BE2C (cell line): ENCODE data around the gene CCDC28A.

Experiments used
- DNase-seq: peaks from one replicate; pipeline ENCODE4 v3.0.0-alpha.2; 2020
- H3K27me3 ChIP-seq: fragments of 250-450 bp; sonication (Bioruptor Pico); 2 replicates; pipeline ENCODE4 v1.5.1; 2020; ENCODE audit warnings: mild to moderate bottlenecking
- H3K36me3 ChIP-seq: fragments of 250-450 bp; sonication (Bioruptor Pico); 2 replicates; pipeline ENCODE4 v1.5.1; 2020; ENCODE audit warnings: mild to moderate bottlenecking
- H3K4me1 ChIP-seq: fragments of 250-450 bp; sonication (Bioruptor Pico); 2 replicates; pipeline ENCODE4 v1.5.1; 2020
- H3K4me3 ChIP-seq: 2 replicates; pipeline ENCODE4 v1.5.1; 2011; ENCODE audit warnings: low read depth, low read length
- H3K9me3 ChIP-seq: fragments of 250-450 bp; sonication (Bioruptor Pico); 2 replicates; pipeline ENCODE4 v1.5.1; 2020
- CTCF ChIP-seq: IDR thresholded peaks from 2 replicates; pipeline ENCODE4 v1.5.1; 2012; ENCODE audit warnings: mild to moderate bottlenecking, low read depth, low read length

Gene CCDC28A

GRCh38 chr6:138785079-138785478 is 11.5 kb downstream of the CCDC28A start:
- TF ChIP-seq CTCF: no peak
- Histone ChIP-seq H3K27me3 (no peaks in the 10 kb centered on the region), H3K9me3 (no peaks in the 10 kb centered on the region), H3K4me1 (no peaks in the 10 kb centered on the region), H3K4me3 (no peak overlapping the region), H3K36me3 (no peaks in the 10 kb centered on the region)
- no peak for DNase-seq

- Histone ChIP-seq H3K36me3 (no peaks in the 10 kb centered on the region), H3K4me1 (no peaks in the 10 kb centered on the region), H3K9me3 (no peaks in the 10 kb centered on the region), H3K27me3 (no peaks in the 10 kb centered on the region), H3K4me3 (no peak overlapping the region)
- no peak for TF ChIP-seq CTCF
- no peak for DNase-seq
These were observed 12.4 kb downstream of the CCDC28A start for GRCh38 chr6:138785980-138786379.

- H3K9me3 ChIP-seq: no peaks in the 10 kb centered on the region
- TF ChIP-seq CTCF: no peak
- H3K4me3 ChIP-seq: no peak overlapping the region
- no peak for DNase-seq
- H3K27me3 ChIP-seq: no peaks in the 10 kb centered on the region
- H3K4me1 ChIP-seq: no peaks in the 10 kb centered on the region
- no peaks in the 10 kb centered on the region for H3K36me3 ChIP-seq
These were observed 13.6 kb downstream of the CCDC28A start for GRCh38 chr6:138787138-138787537.

- Histone ChIP-seq H3K36me3 (no peaks in the 10 kb centered on the region), H3K4me3 (no peak within 1 kb of the TSS), H3K27me3 (no peaks in the 10 kb centered on the region), H3K9me3 (no peaks in the 10 kb centered on the region), H3K4me1 (no peaks in the 10 kb centered on the region)
- DNase-seq: no peak
- no peak for TF ChIP-seq CTCF
These were observed 22.4 kb downstream of the CCDC28A start, which contains the start of gene ECT2L for GRCh38 chr6:138795809-138796603. ECT2L (plus strand) TSS chr6:138796087; CDS start chr6:138813275, 17,188 bp downstream.

GRCh38 chr6:138796771-138797170 is 23.2 kb downstream of the CCDC28A start:
- no peak overlapping the region for H3K4me3 ChIP-seq
- TF ChIP-seq CTCF: no peak
- H3K4me1 ChIP-seq: no peaks in the 10 kb centered on the region
- H3K27me3 ChIP-seq: no peaks in the 10 kb centered on the region
- no peak for DNase-seq
- H3K9me3 ChIP-seq: no peaks in the 10 kb centered on the region
- H3K36me3 ChIP-seq: no peaks in the 10 kb centered on the region

- no peaks in the 10 kb centered on the region for H3K36me3 ChIP-seq
- no peak for DNase-seq
- no peaks in the 10 kb centered on the region for H3K27me3 ChIP-seq
- no peaks in the 10 kb centered on the region for H3K9me3 ChIP-seq
- no peak overlapping the region for H3K4me3 ChIP-seq
- H3K4me1 ChIP-seq: no peaks in the 10 kb centered on the region
- no peak for TF ChIP-seq CTCF
These were observed 24.4 kb downstream of the CCDC28A start for GRCh38 chr6:138797806-138798446.
